HepG2 (cell line): ENCODE measurements around the gene PRSS53. TPM values are rescaled to one million over a fixed set of nuclear protein-coding genes. Genes with fewer than 3 reads are reported as not detected.

Experiments used
- GABPB1 ChIP-seq: IDR thresholded peaks from 2 replicates; pipeline ENCODE4 v1.6.1; 2016; ENCODE audit warnings: mild to moderate bottlenecking, missing genetic modification reagents, moderate library complexity, missing compliant biosample characterization
- GMEB2 ChIP-seq: IDR thresholded peaks from 2 replicates; pipeline ENCODE4 v1.6.1; 2016; ENCODE audit warnings: missing biosample characterization, missing genetic modification reagents, low read depth
- GPN1 ChIP-seq: sonication (generic); formaldehyde crosslinking; IDR thresholded peaks from 2 replicates; pipeline ENCODE4 v1.5.1; 2020; ENCODE audit warnings: missing genetic modification reagents, borderline replicate concordance
- HDAC1 ChIP-seq: sonication (generic); formaldehyde crosslinking; IDR thresholded peaks from 2 replicates; pipeline ENCODE4 v1.5.1; 2020; ENCODE audit warnings: mild to moderate bottlenecking, missing genetic modification reagents
- NFIC ChIP-seq: IDR thresholded peaks from 2 replicates; pipeline ENCODE4 v1.6.1; 2012; ENCODE audit warnings: mild to moderate bottlenecking, low read length, inconsistent platforms
- NFKB2 ChIP-seq: sonication (generic); formaldehyde crosslinking; IDR thresholded peaks from 2 replicates; pipeline ENCODE4 v1.4.0; 2020; ENCODE audit warnings: missing genetic modification reagents, borderline replicate concordance
- PAXIP1 ChIP-seq: sonication (generic); formaldehyde crosslinking; conservative IDR thresholded peaks from 2 replicates; pipeline ENCODE4 v1.4.0; 2020; ENCODE audit warnings: mild to moderate bottlenecking, missing genetic modification reagents, moderate library complexity
- TCF7L2 ChIP-seq: IDR thresholded peaks from 2 replicates; pipeline ENCODE4 v1.6.1; 2011; ENCODE audit warnings: mild to moderate bottlenecking, low read depth, low read length, moderate library complexity
- ZNF160 ChIP-seq: sonication (generic); formaldehyde crosslinking; IDR thresholded peaks from 2 replicates; pipeline ENCODE4 v1.8.0; 2022; ENCODE audit warnings: mild to moderate bottlenecking, inconsistent platforms, missing genetic modification reagents
- ZNF275 ChIP-seq: sonication (generic); formaldehyde crosslinking; IDR thresholded peaks from 2 replicates; pipeline ENCODE4 v1.8.0; 2022; ENCODE audit warnings: missing genetic modification reagents, mild to moderate bottlenecking, inconsistent platforms, borderline replicate concordance
- ZNF335 ChIP-seq: sonication (generic); formaldehyde crosslinking; IDR thresholded peaks from 2 replicates; pipeline ENCODE4 v1.4.0; 2020; ENCODE audit warnings: missing genetic modification reagents
- ZNF747 ChIP-seq: sonication (generic); formaldehyde crosslinking; IDR thresholded peaks from 2 replicates; pipeline ENCODE4 v1.8.1; 2023; ENCODE audit warnings: missing genetic modification reagents, mild to moderate bottlenecking, borderline replicate concordance
- ZNF772 ChIP-seq: sonication (generic); formaldehyde crosslinking; IDR thresholded peaks from 2 replicates; pipeline ENCODE4 v1.5.0; 2020; ENCODE audit warnings: mild to moderate bottlenecking, missing genetic modification reagents
- polyA plus RNA-seq, 8 experiments: library from polyadenylated mRNA; depleted of rRNA in 3 of 8; stranded (reverse) in 7 of 8; unstranded in 1 of 8; fragments of >200 nt; fragmentation: Illumina TruSeq in 4 of 8; extraction: Trizol in 4 of 8; gene quantifications; 2 replicates each; pipeline versions ENCODE4 v1.2.1 to v1.2.3, GENCODE V29; 2011 to 2016; ENCODE audit warnings: low read depth in 4 of 8, missing spikeins in 1 of 8, mixed read lengths in 1 of 8; ENCODE audit not compliant: insufficient read depth in 1 of 8
- total RNA-seq, 5 experiments: library from RNA; depleted of rRNA; stranded (reverse); fragments of >200 nt; fragmentation: Illumina TruSeq; extraction: Trizol; gene quantifications; 2 replicates each; pipeline ENCODE4 v1.2.3, GENCODE V29; 2016; ENCODE audit warnings: low read depth in 1 of 5
- TF ChIP-seq, protein P1 (sequence below): sonication (generic); formaldehyde crosslinking; IDR thresholded peaks from 2 replicates; pipeline ENCODE4 v1.4.0; 2020; ENCODE audit warnings: missing genetic modification reagents, mild to moderate bottlenecking, borderline replicate concordance
- TF ChIP-seq, protein P2 (sequence below): sonication (generic); formaldehyde crosslinking; IDR thresholded peaks from 2 replicates; pipeline ENCODE4 v1.4.0; 2020; ENCODE audit warnings: missing genetic modification reagents, borderline replicate concordance

Gene PRSS53
- total and polyA plus RNA-seq, 2 of the 13 experiments (the other 11 are each of a cell fraction or from before 2014, with no cell fraction given) = 2.2 to 7.4 TPM

DNA sequence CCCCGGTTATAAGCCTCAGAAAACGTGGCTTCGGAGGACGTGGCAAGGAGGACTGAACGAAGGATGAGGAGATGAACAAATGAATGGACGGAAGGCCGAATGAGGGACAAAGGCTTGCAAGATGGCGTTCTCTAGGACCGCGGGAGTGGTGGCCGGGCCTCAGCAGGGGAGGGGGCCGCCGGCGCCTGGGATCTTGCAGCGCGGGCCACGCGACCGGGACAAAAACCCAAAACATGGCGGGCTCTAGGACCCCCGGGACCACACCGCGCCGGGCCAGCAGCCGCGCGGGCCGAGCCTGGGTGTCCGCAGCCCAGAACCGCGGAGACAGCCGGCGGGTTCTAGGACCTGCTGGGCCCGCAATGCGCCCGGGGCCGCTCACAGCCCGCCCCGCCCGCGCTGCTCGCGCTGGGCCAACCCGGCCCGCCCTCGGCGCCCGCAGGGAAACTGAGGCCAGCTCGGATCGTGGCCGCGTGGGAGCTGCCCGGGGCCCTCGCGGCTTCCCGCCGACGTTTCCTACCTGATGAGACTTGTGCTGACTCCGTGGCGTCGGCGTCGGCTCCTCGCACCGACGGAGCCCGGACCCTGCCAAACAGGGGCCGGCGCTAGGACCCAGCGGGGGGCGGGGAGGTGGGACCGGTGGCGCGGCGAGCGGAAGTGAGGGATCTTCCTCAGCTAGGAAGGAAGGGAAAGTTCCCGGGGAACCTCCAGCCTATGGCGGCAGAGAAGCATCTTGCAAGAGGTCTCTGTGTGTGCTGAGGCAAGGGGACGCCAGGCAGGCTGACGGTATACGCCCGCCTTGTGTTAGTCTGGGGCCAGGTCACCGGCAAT is 15.4 kb downstream of the PRSS53 start (continued):
- peak; percentile 69 for TF ChIP-seq NFKB2
- TF ChIP-seq GMEB2 (CRISPR knock-in tag) = no peak
- peak; percentile 60; the same call in 1 of the 2 replicates for TF ChIP-seq ZNF772 (CRISPR knock-in tag)
- no peak; the same call in 1 of the 2 replicates for TF ChIP-seq PAXIP1 (CRISPR knock-in tag)
- no peak for TF ChIP-seq NFIC
- no peak; the same call in 1 of the 2 replicates for TF ChIP-seq GPN1 (CRISPR knock-in tag)
- peak; percentile 62; the same call in 1 of the 2 replicates for TF ChIP-seq HDAC1 (CRISPR knock-in tag)
- peak; percentile 56; the same call in 1 of the 2 replicates for TF ChIP-seq ZNF275 (CRISPR knock-in tag)
- peak; percentile 65; the same call in 1 of the 2 replicates for TF ChIP-seq ZNF747
- TF ChIP-seq, protein P1, sequence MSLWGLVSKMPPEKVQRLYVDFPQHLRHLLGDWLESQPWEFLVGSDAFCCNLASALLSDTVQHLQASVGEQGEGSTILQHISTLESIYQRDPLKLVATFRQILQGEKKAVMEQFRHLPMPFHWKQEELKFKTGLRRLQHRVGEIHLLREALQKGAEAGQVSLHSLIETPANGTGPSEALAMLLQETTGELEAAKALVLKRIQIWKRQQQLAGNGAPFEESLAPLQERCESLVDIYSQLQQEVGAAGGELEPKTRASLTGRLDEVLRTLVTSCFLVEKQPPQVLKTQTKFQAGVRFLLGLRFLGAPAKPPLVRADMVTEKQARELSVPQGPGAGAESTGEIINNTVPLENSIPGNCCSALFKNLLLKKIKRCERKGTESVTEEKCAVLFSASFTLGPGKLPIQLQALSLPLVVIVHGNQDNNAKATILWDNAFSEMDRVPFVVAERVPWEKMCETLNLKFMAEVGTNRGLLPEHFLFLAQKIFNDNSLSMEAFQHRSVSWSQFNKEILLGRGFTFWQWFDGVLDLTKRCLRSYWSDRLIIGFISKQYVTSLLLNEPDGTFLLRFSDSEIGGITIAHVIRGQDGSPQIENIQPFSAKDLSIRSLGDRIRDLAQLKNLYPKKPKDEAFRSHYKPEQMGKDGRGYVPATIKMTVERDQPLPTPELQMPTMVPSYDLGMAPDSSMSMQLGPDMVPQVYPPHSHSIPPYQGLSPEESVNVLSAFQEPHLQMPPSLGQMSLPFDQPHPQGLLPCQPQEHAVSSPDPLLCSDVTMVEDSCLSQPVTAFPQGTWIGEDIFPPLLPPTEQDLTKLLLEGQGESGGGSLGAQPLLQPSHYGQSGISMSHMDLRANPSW (CRISPR knock-in tag) = no peak; the same call in 1 of the 2 replicates
- TF ChIP-seq ZNF160 = peak; percentile 81; the same call in 1 of the 2 replicates
- TF ChIP-seq, protein P2, sequence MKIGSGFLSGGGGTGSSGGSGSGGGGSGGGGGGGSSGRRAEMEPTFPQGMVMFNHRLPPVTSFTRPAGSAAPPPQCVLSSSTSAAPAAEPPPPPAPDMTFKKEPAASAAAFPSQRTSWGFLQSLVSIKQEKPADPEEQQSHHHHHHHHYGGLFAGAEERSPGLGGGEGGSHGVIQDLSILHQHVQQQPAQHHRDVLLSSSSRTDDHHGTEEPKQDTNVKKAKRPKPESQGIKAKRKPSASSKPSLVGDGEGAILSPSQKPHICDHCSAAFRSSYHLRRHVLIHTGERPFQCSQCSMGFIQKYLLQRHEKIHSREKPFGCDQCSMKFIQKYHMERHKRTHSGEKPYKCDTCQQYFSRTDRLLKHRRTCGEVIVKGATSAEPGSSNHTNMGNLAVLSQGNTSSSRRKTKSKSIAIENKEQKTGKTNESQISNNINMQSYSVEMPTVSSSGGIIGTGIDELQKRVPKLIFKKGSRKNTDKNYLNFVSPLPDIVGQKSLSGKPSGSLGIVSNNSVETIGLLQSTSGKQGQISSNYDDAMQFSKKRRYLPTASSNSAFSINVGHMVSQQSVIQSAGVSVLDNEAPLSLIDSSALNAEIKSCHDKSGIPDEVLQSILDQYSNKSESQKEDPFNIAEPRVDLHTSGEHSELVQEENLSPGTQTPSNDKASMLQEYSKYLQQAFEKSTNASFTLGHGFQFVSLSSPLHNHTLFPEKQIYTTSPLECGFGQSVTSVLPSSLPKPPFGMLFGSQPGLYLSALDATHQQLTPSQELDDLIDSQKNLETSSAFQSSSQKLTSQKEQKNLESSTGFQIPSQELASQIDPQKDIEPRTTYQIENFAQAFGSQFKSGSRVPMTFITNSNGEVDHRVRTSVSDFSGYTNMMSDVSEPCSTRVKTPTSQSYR (CRISPR knock-in tag) = peak; percentile 44; the same call in 1 of the 2 replicates
- no peak for TF ChIP-seq TCF7L2
- TF ChIP-seq GABPB1 (CRISPR knock-in tag) = peak; percentile 85
- peak; percentile 53; the same call in 1 of the 2 replicates for TF ChIP-seq ZNF335 (CRISPR knock-in tag)
